HEK293 (cell line): ENCODE results near the gene PARD3B.
A peak's percentile ranks its signal among the peaks of the same experiment; 100 is the strongest.

Experiments used
- CTCF ChIA-PET: fragments of 350-600 bp; formaldehyde crosslinking; extraction: SDS; loops from one replicate; lab custom pipeline; 2021; ENCODE audit warnings: antibody characterized with exemption; lab: Yijun Ruan, JAX
- POLR2A ChIA-PET: fragments of 300-600 bp; formaldehyde crosslinking; extraction: SDS; loops from one replicate; lab custom pipeline; 2020; ENCODE audit warnings: antibody characterized with exemption, inconsistent platforms; lab: Yijun Ruan, JAX
- H3K27ac ChIP-seq: fragments of 200-500 bp; sonication (Bioruptor generic); 2 replicates; pipeline ENCODE4 v1.5.1; 2014; ENCODE audit warnings: low read depth, low read length, control low read depth, inconsistent platforms; ENCODE audit errors: extremely low read depth
- H3K36me3 ChIP-seq, 2 experiments: fragments of 200-500 bp in 1 of 2; sonication (Bioruptor generic) in 1 of 2; 1 replicate in 1 of 2; 2 replicates in 1 of 2; pipeline ENCODE4 v1.5.1; 2014 to 2017; ENCODE audit warnings: inconsistent platforms in 2 of 2, low read length in 2 of 2; ENCODE audit not compliant: control insufficient read depth in 2 of 2, insufficient read depth in 1 of 2
- H3K4me1 ChIP-seq: fragments of 200-500 bp; sonication (Bioruptor generic); 2 replicates; pipeline ENCODE4 v1.5.1; 2014; ENCODE audit warnings: mild to moderate bottlenecking, low read length, inconsistent platforms; ENCODE audit not compliant: control insufficient read depth, insufficient read depth
- H3K4me3 ChIP-seq: 2 replicates; pipeline ENCODE4 v1.5.1; 2011; ENCODE audit warnings: low read depth, mild to moderate bottlenecking, control low read depth, low read length, moderate library complexity
- H3K9me3 ChIP-seq: fragments of 200-500 bp; sonication (Bioruptor generic); 2 replicates; pipeline ENCODE4 v1.5.1; 2014; ENCODE audit warnings: low read depth, low read length, inconsistent platforms; ENCODE audit not compliant: control insufficient read depth, insufficient read depth
- BCL11B ChIP-seq: fragments of 450-650 bp; formaldehyde crosslinking; IDR thresholded peaks from 2 replicates; pipeline ENCODE4 v1.5.1; 2016; ENCODE audit warnings: low read depth, missing biosample characterization, missing genetic modification characterization
- KLF10 ChIP-seq: fragments of 450-650 bp; IDR thresholded peaks from 2 replicates; pipeline ENCODE4 v1.5.1; 2018; ENCODE audit warnings: missing biosample characterization, mild to moderate bottlenecking, missing genetic modification characterization
- MZF1 ChIP-seq: fragments of 450-650 bp; formaldehyde crosslinking; IDR thresholded peaks from 2 replicates; pipeline ENCODE4 v1.5.1; 2017; ENCODE audit warnings: missing biosample characterization, missing genetic modification characterization, borderline replicate concordance
- SETDB1 ChIP-seq: IDR thresholded peaks from one replicate; pipeline ENCODE4 v1.6.1; 2017; ENCODE audit warnings: mild to moderate bottlenecking, low read length, moderate library complexity, mixed read lengths; ENCODE audit not compliant: insufficient read length
- TSHZ1 ChIP-seq: fragments of 450-650 bp; formaldehyde crosslinking; IDR thresholded peaks from 2 replicates; pipeline ENCODE4 v1.5.1; 2016; ENCODE audit warnings: missing biosample characterization, missing genetic modification characterization, borderline replicate concordance
- ZNF223 ChIP-seq: fragments of 450-650 bp; formaldehyde crosslinking; IDR thresholded peaks from 2 replicates; pipeline ENCODE4 v1.5.1; 2016; ENCODE audit warnings: missing biosample characterization, missing genetic modification characterization
- ZNF26 ChIP-seq: fragments of 450-650 bp; formaldehyde crosslinking; IDR thresholded peaks from 2 replicates; pipeline ENCODE4 v1.5.1; 2016; ENCODE audit warnings: missing biosample characterization, missing genetic modification characterization
- ZNF274 ChIP-seq, 2 experiments: fragments of 200-500 bp in 1 of 2; fragments of 450-650 bp in 1 of 2; sonication (Bioruptor generic) in 1 of 2; formaldehyde crosslinking in 1 of 2; IDR thresholded peaks; 2 replicates each; pipeline versions ENCODE4 v1.5.1 to v1.6.1; 2014 to 2016; ENCODE audit warnings: borderline replicate concordance in 1 of 2, inconsistent platforms in 1 of 2, low read length in 1 of 2, missing biosample characterization in 1 of 2, missing genetic modification characterization in 1 of 2
- ZNF280C ChIP-seq: fragments of 450-650 bp; formaldehyde crosslinking; IDR thresholded peaks from 2 replicates; pipeline ENCODE4 v1.5.1; 2016; ENCODE audit warnings: missing biosample characterization, missing genetic modification characterization
- ZNF362 ChIP-seq: fragments of 450-650 bp; formaldehyde crosslinking; IDR thresholded peaks from 2 replicates; pipeline ENCODE4 v1.5.1; 2016; ENCODE audit warnings: missing biosample characterization, missing genetic modification characterization
- ZNF433 ChIP-seq: fragments of 450-650 bp; formaldehyde crosslinking; IDR thresholded peaks from 2 replicates; pipeline ENCODE4 v1.5.1; 2016; ENCODE audit warnings: missing biosample characterization, missing genetic modification characterization, low read depth
- ZNF585B ChIP-seq: fragments of 450-650 bp; formaldehyde crosslinking; IDR thresholded peaks from 2 replicates; pipeline ENCODE4 v1.5.1; 2016; ENCODE audit warnings: missing biosample characterization, missing genetic modification characterization
- ZNF621 ChIP-seq: fragments of 450-650 bp; formaldehyde crosslinking; IDR thresholded peaks from 2 replicates; pipeline ENCODE4 v1.5.1; 2017; ENCODE audit warnings: missing biosample characterization, missing genetic modification characterization
- ZNF677 ChIP-seq: fragments of 450-650 bp; IDR thresholded peaks from 2 replicates; pipeline ENCODE4 v1.5.0; 2018; ENCODE audit warnings: missing biosample characterization, mild to moderate bottlenecking, missing genetic modification characterization, moderate library complexity
- ZNF704 ChIP-seq: fragments of 450-650 bp; formaldehyde crosslinking; IDR thresholded peaks from 2 replicates; pipeline ENCODE4 v1.5.1; 2016; ENCODE audit warnings: missing biosample characterization, missing genetic modification characterization
- ZNF830 ChIP-seq: fragments of 450-650 bp; IDR thresholded peaks from 2 replicates; pipeline ENCODE4 v1.5.0; 2018; ENCODE audit warnings: missing biosample characterization, missing genetic modification characterization, low read depth, mild to moderate bottlenecking, moderate library complexity

The PARD3B gene

GRCh38 chr2:204754898-204755297 is 209.6 kb downstream of the PARD3B start:
- ChIA-PET CTCF (no interaction called here), POLR2A (no interaction called here)
- H3K4me3 ChIP-seq, result no peak overlapping the region
- no peak overlapping the region for H3K27ac ChIP-seq
- H3K36me3 ChIP-seq, result no peaks in the 10 kb centered on the region
- no peak for TF ChIP-seq KLF10 (tag by site-specific recombination)
- no peak for TF ChIP-seq ZNF704 (tag by site-specific recombination)
- no peak for TF ChIP-seq ZNF280C (tag by site-specific recombination)
- H3K9me3 ChIP-seq, result no peaks in the 10 kb centered on the region
- no peaks in the 10 kb centered on the region for H3K4me1 ChIP-seq

- H3K4me3 ChIP-seq, result no peak overlapping the region
- H3K4me1 ChIP-seq, result no peaks in the 10 kb centered on the region
- H3K27ac ChIP-seq, result no peak overlapping the region
- no peaks in the 10 kb centered on the region for H3K36me3 ChIP-seq
- CTCF ChIA-PET, result no interaction called here
- TF ChIP-seq SETDB1 (peak; percentile 92), ZNF677 (tag by site-specific recombination) (no peak)
- POLR2A ChIA-PET, result no interaction called here
- H3K9me3 ChIP-seq, result no peaks in the 10 kb centered on the region
Observed at GRCh38 chr2:204763974-204764703, 218.9 kb downstream of the PARD3B start.

- ChIA-PET CTCF (interaction anchor here (0.6 kb wide), 1 partner anchor 330 kb away, joined by 3 read pairs; no protein-coding TSS in a partner anchor), POLR2A (no interaction called here)
- Histone ChIP-seq H3K27ac (no peak overlapping the region), H3K9me3 (no peaks in the 10 kb centered on the region), H3K36me3 (no peaks in the 10 kb centered on the region), H3K4me1 (no peaks in the 10 kb centered on the region), H3K4me3 (no peak overlapping the region)
- TF ChIP-seq TSHZ1, result no peak
- no peak for TF ChIP-seq ZNF274 (IDR thresholded peaks at IDR 0.05; ENCODE audit: low read length)
- TF ChIP-seq ZNF274 (tag by site-specific recombination; IDR thresholded peaks at IDR 0.05; ENCODE audit: borderline replicate concordance), result no peak
- TF ChIP-seq MZF1 (tag by site-specific recombination), result no peak
- TF ChIP-seq ZNF26 (tag by site-specific recombination), result no peak
- TF ChIP-seq ZNF621 (tag by site-specific recombination), result no peak
- TF ChIP-seq SETDB1, result no peak
- no peak for TF ChIP-seq ZNF677 (tag by site-specific recombination)
- no peak for TF ChIP-seq ZNF223 (tag by site-specific recombination)
- no peak for TF ChIP-seq ZNF433
- no peak for TF ChIP-seq ZNF830 (tag by site-specific recombination)
- TF ChIP-seq BCL11B (tag by site-specific recombination), result no peak
- no peak for TF ChIP-seq ZNF585B
- TF ChIP-seq ZNF362, result no peak
Observed at GRCh38 chr2:204770735-204771134, 225.5 kb downstream of the PARD3B start.
